Fibroblast of villous mesenchyme (primary cell): Measurements from ENCODE around the gene SLC22A5. TPM values are rescaled to one million over a fixed set of nuclear protein-coding genes. Genes with fewer than 3 reads are reported as not detected.

ENCODE experiments used
- DNase-seq: peaks from one replicate; pipeline ENCODE4 v3.0.0-alpha.2; 2010; ENCODE audit warnings: low read depth
- H3K4me3 ChIP-seq: 2 replicates; pipeline ENCODE4 v1.5.1; 2011; ENCODE audit warnings: low read depth, mild to moderate bottlenecking, low read length
- total RNA-seq: library from RNA; depleted of rRNA; stranded (reverse); fragments of >200 nt; gene quantifications from 2 replicates; pipeline ENCODE4 v1.2.3, GENCODE V29; 2012
- TF ChIP-seq, protein P1 (sequence below): IDR thresholded peaks from 2 replicates; pipeline ENCODE4 v1.5.1; 2012; ENCODE audit warnings: low read depth, mild to moderate bottlenecking, low read length; ENCODE audit not compliant: insufficient read depth

Gene SLC22A5
- total RNA-seq, 1 donor = 7.3 TPM

DNA sequence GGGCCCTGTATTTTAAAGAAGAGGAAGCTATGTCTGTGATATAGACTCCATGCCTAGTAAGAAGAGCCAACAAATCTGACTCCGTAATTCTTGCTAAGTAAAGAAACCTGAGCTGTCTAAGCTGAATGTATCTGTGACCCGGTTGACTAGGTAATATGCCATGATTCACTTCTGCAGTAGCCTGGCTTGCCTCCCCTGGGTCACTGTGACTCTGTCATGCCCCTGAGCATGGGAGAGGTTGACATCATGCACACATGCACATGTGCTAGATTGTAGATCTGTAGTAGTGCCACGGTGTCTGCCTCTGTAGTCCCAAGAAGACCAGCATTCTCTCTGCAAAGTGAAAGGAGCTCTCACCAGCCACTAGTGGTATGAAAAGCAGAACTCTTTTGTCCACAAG is 9.1 kb downstream of the SLC22A5 start:
- DNase-seq = no peak
- TF ChIP-seq, protein P1, sequence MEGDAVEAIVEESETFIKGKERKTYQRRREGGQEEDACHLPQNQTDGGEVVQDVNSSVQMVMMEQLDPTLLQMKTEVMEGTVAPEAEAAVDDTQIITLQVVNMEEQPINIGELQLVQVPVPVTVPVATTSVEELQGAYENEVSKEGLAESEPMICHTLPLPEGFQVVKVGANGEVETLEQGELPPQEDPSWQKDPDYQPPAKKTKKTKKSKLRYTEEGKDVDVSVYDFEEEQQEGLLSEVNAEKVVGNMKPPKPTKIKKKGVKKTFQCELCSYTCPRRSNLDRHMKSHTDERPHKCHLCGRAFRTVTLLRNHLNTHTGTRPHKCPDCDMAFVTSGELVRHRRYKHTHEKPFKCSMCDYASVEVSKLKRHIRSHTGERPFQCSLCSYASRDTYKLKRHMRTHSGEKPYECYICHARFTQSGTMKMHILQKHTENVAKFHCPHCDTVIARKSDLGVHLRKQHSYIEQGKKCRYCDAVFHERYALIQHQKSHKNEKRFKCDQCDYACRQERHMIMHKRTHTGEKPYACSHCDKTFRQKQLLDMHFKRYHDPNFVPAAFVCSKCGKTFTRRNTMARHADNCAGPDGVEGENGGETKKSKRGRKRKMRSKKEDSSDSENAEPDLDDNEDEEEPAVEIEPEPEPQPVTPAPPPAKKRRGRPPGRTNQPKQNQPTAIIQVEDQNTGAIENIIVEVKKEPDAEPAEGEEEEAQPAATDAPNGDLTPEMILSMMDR = no peak

DNA sequence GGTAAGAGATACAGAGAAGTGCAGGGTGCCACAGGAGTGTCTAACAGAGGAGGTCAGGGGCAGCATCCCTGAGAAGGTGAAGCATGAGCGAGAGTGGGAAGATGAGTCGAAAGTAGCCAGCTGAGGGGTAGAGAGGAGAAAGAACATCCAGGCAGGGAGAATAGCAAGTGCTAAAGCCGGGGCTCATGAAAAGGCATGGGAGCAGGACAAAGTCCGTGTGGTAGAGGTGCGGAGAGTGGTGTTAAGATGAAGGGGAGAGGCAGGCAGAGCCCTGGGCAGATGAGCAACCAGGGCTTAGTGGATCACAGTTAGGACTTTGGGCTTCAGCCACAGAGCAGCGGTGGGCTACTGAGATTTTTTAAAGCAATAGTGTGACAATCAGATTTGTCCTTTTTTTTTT is 10.5 kb downstream of the SLC22A5 start:
- no peak overlapping the region for H3K4me3 ChIP-seq

More for the DNA sequence above, 9.1 kb downstream of the SLC22A5 start:
- no peak overlapping the region for H3K4me3 ChIP-seq

DNA sequence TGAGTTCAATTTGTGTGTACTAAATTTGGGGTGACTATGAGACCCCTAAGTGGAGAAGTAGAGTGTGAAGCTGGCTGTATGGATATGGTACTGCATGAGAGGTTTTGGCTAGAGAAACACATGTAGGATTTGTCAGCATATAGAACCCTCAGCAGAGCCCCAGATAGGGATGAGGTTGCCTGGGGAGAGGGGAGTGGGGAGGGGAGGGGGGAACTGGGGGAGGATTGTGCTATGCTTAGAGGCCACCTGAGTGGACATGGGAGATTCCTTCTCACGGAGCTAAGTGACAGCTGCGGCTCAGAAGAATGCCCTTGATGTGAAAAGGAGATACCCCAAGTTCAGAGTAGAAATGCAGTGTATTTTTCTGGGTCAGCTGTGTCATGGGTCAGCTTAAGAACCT is 11.2 kb downstream of the SLC22A5 start:
- DNase-seq = no peak
- H3K4me3 ChIP-seq = no peak overlapping the region
- TF ChIP-seq, protein P1 = no peak

More for the DNA sequence above, 10.5 kb downstream of the SLC22A5 start:
- TF ChIP-seq, protein P1 = no peak
- no peak for DNase-seq

DNA sequence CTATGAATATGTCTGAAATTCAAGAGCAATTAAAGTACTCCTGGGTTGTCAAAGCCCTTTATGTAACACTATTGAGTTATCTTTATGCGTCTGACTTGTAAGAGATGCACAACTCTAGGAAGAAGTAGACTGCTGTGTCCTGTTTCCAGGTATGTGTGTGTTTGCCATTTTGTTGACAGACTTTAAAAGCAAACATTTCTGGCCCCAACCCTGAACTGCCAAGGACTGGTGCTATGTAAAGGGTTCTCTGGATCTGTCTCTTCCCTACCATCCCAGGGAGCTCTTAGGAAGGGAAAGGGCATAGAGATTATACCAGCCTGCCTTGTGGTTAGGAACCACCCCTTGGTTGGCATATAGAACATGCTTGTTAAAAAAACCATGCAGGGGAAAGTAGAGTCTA is 12.1 kb downstream of the SLC22A5 start:
- TF ChIP-seq, protein P1 = no peak
- H3K4me3 ChIP-seq = no peak overlapping the region

DNA sequence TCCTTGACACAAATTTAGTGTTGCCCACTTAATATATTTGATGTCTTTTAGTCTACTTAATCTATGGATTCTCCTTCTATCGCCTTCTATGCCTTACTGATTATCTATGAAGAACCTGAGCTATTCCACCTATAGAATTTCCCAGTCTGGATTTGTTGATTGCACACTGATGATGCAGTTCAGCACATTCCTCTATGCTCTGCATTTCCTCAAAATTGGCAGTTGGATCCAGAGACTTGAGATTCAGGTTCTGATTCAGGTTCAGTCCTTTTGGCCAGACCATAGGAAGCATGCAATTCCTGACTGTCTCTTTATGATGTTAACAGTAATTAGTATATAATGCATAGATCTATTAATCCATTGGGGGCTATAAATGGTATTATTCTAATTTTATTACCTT is 13.8 kb downstream of the SLC22A5 start:
- DNase-seq = no peak
- H3K4me3 ChIP-seq = no peak overlapping the region
- TF ChIP-seq, protein P1 = no peak

More for the DNA sequence above, 12.1 kb downstream of the SLC22A5 start:
- DNase-seq = no peak

DNA sequence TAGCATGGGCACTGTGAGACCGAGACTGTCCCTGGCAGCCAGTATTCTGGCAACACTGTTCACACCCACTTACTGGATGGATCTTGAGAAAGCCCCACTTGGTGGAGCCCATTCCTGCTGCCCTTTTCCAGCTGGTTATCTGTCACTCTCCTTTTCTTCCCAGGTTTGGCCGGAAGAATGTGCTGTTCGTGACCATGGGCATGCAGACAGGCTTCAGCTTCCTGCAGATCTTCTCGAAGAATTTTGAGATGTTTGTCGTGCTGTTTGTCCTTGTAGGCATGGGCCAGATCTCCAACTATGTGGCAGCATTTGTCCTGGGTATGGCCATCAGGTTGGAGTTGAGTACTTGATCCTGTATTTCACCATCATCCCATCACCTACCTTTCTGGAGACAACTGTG is 14.5 kb downstream of the SLC22A5 start:
- TF ChIP-seq, protein P1 = no peak
- no peak for DNase-seq
- no peak overlapping the region for H3K4me3 ChIP-seq

DNA sequence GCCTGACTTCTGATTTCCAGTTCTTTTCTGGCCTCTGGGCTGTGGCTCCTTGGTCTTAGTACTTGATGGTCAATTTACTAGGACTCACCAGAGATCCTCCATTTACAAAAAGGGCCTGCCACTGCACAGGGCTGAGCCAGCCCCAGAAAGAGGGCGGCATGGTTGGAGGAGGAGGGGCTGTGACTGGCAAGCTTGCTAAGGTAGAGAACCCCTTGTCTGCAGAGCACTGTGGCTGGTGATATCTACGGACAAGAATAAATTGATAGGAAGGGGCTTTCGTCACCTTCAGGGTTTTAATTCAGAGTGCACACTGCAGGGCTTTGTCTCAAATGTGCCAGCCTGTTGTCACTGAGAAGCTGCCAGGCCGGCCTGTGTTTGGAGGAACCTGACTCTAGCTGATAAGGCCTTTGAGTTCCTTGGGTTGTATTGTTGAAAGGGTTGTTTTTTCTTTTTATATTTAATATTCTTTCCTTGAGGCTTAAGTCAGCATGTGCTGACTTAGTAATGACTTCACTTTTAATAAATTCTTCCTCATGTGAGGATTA is 15.1 kb downstream of the SLC22A5 start:
- no peak for DNase-seq
- TF ChIP-seq, protein P1 = no peak
- H3K4me3 ChIP-seq = no peak overlapping the region
